Calu3 (cell line): ENCODE results near the gene ZBTB8B. TPM values are rescaled to one million over a fixed set of nuclear protein-coding genes. Genes with fewer than 3 reads are reported as not detected.
A peak's percentile ranks its signal among the peaks of the same experiment; 100 is the strongest.
"Not testable (repeated sequence)": the region's sequence is repeated elsewhere in the genome, so short reads cannot be mapped to it uniquely, and the experiment has no call there.

Experiments used
- BruUV-seq: library from RNA; stranded (reverse); fragments of 400-500 nt; replicated peaks from 2 replicates; lab custom pipeline; 2021; lab: Mats Ljungman, UMichigan
- CTCF ChIA-PET: fragments of 300-600 bp; sonication (Branson Sonifier 250); formaldehyde crosslinking; loops from one replicate; lab custom pipeline; 2022; ENCODE audit warnings: antibody characterized with exemption; lab: Charles Lee
- DNase-seq: peaks from one replicate; pipeline ENCODE4 v3.0.0; 2022
- H3K27ac Mint-ChIP-seq: one replicate; pipeline ENCODE4 v1.8.0; 2022; ENCODE audit warnings: mixed read lengths; ENCODE audit not compliant: unreplicated experiment
- H3K27me3 Mint-ChIP-seq: one replicate; pipeline ENCODE4 v1.8.0; 2022; ENCODE audit warnings: mixed read lengths; ENCODE audit not compliant: unreplicated experiment
- H3K36me3 Mint-ChIP-seq: one replicate; pipeline ENCODE4 v1.8.0; 2022; ENCODE audit warnings: mild to moderate bottlenecking, moderate library complexity, mixed read lengths; ENCODE audit not compliant: insufficient read depth, unreplicated experiment
- H3K4me1 Mint-ChIP-seq: one replicate; pipeline ENCODE4 v1.8.0; 2022; ENCODE audit warnings: mild to moderate bottlenecking, low read depth, mixed read lengths; ENCODE audit not compliant: unreplicated experiment
- H3K4me3 Mint-ChIP-seq: one replicate; pipeline ENCODE4 v1.8.0; 2022; ENCODE audit warnings: mild to moderate bottlenecking, low read depth, moderate library complexity, mixed read lengths; ENCODE audit not compliant: unreplicated experiment
- H3K9me3 Mint-ChIP-seq: one replicate; pipeline ENCODE4 v1.8.0; 2022; ENCODE audit warnings: low read depth, mixed read lengths; ENCODE audit not compliant: unreplicated experiment
- CTCF ChIP-seq: fragments of 200-600 bp; IDR thresholded peaks from one replicate; pipeline ENCODE4 v1.8.0; 2022; ENCODE audit warnings: antibody characterized with exemption; ENCODE audit not compliant: unreplicated experiment
- intact Hi-C: fragments of 100-400 bp; cut with micrococcal nuclease; formaldehyde crosslinking; loops from one replicate; pipeline ENCODE4 v1.10.0; 2022; ENCODE audit not compliant: unreplicated experiment
- total RNA-seq: library from RNA; stranded (reverse); gene quantifications from 2 replicates; pipeline ENCODE4 v1.2.3, GENCODE V29; 2022

Gene ZBTB8B
- total RNA-seq, 1 experiment from 2014 or later, result 0.35 TPM

- Mint-ChIP-seq H3K4me3 (peak overlapping the region; percentile 46), H3K36me3 (no peaks in the 10 kb centered on the region), H3K9me3 (no peaks in the 10 kb centered on the region), H3K27ac (peak overlapping the region; percentile 66), H3K4me1 (peaks cover 27% of the 10 kb centered on the region), H3K27me3 (peaks cover 41% of the 10 kb centered on the region)
- no peak for TF ChIP-seq CTCF
- peak; percentile 9 for DNase-seq
- CTCF ChIA-PET, result interaction anchor here (0.8 to 1.2 kb wide), 3 partner anchors 73 to 203 kb away, joined by 3 to 8 read pairs (median 5); partner anchors contain the start of genes RBBP4 and ZBTB8OS
- no TSS peak for BruUV-seq
- intact Hi-C loops, result loop anchor here (2.0 kb wide), 2 partner anchors 53 to 173 kb away; no protein-coding TSS in a partner anchor
Observed at GRCh38 chr1:32447469-32448185, 17.2 kb upstream of the ZBTB8B start.

DNA sequence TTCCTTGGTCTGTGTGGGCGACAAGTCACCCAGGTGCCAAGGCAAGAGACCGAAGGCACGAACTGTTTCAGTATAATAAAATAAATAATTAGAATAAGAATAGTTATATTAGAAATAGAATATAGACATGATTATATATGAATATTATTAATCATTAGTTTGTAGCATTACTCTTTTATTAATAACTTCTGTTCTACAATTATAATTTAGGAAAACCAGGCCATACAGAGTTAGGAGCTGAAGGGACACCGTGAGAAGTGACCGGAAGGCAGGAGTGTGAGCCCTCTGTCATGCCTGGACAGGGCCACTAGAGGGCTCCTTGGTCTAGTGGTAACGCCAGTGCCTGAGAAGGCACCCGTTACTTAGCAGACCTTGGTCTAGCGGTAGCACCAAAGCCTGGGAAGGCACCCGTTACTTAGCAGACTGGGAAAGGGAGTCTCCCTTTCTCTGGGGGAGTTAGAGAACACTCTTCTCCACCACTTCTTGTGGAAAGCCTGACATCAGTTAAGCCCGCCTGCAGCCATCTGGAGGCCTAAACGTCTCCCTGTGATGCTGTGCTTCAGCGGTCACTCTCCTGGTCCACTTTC, 16.6 kb upstream of the ZBTB8B start:
- H3K27ac Mint-ChIP-seq, result peak overlapping the region; percentile 66
- intact Hi-C loops, result loop anchor here (2.0 kb wide), 2 partner anchors 53 to 173 kb away; no protein-coding TSS in a partner anchor
- TF ChIP-seq CTCF, result peak; percentile 82
- H3K4me3 Mint-ChIP-seq, result peak overlapping the region; percentile 46
- peaks cover 34% of the 10 kb centered on the region for H3K27me3 Mint-ChIP-seq
- not testable (repeated sequence) for H3K36me3 Mint-ChIP-seq, H3K9me3 Mint-ChIP-seq, BruUV-seq
- peak; percentile 86 for DNase-seq
- peaks cover 27% of the 10 kb centered on the region for H3K4me1 Mint-ChIP-seq
- CTCF ChIA-PET, result interaction anchor here (0.6 to 1.2 kb wide), 4 partner anchors 72 to 242 kb away, joined by 3 to 8 read pairs (median 6); partner anchors contain the start of genes RBBP4 and ZBTB8OS

GRCh38 chr1:32448773-32449456, 16.0 kb upstream of the ZBTB8B start:
- peak overlapping the region; percentile 29 for H3K27ac Mint-ChIP-seq
- BruUV-seq, result no TSS peak

GRCh38 chr1:32449457-32449831, 15.4 kb upstream of the ZBTB8B start:
- DNase-seq, result peak; percentile 41
- CTCF ChIA-PET, H3K36me3 Mint-ChIP-seq, H3K9me3 Mint-ChIP-seq, BruUV-seq: not testable (repeated sequence)
- Mint-ChIP-seq H3K4me3 (peak overlapping the region; percentile 10), H3K4me1 (peaks cover 27% of the 10 kb centered on the region), H3K27me3 (peaks cover 23% of the 10 kb centered on the region), H3K27ac (peak overlapping the region; percentile 29)
- intact Hi-C loops, result loop anchor here (2.0 kb wide), 2 partner anchors 51 to 171 kb away; no protein-coding TSS in a partner anchor

More at GRCh38 chr1:32448773-32449456, 16.0 kb upstream of the ZBTB8B start:
- Mint-ChIP-seq H3K4me1 (peaks cover 27% of the 10 kb centered on the region), H3K27me3 (peaks cover 28% of the 10 kb centered on the region), H3K9me3 (no peaks in the 10 kb centered on the region), H3K36me3 (no peaks in the 10 kb centered on the region), H3K4me3 (peak overlapping the region; percentile 10)
- DNase-seq, result peak; percentile 76
- intact Hi-C loops, result loop anchor here (2.0 kb wide), 2 partner anchors 52 to 172 kb away; no protein-coding TSS in a partner anchor
- TF ChIP-seq CTCF, result peak; percentile 77
- CTCF ChIA-PET, result interaction anchor here (0.6 to 1.2 kb wide), 3 partner anchors 71 to 242 kb away, joined by 5 to 8 read pairs (median 6); partner anchors contain the start of genes RBBP4 and ZBTB8OS
